Measurements from ENCODE around the gene YWHAG. TPM values are rescaled to one million over a fixed set of nuclear protein-coding genes. Genes with fewer than 3 reads are reported as not detected.
A peak's percentile ranks its signal among the peaks of the same experiment; 100 is the strongest.
"Not testable (repeated sequence)": the region's sequence is repeated elsewhere in the genome, so short reads cannot be mapped to it uniquely, and the experiment has no call there.

The YWHAG gene
- total RNA-seq: 100 to 1,000 TPM; 127 TPM

GRCh38 chr7:76358481-76359110 lies at the start of gene YWHAG:
YWHAG (minus strand) TSS chr7:76358991; CDS start chr7:76358808, 183 bp downstream.
- peaks cover 32% of the 10 kb centered on the region for H3K36me3 Mint-ChIP-seq
- intact Hi-C loops (cut with micrococcal nuclease): loop anchor here (1.0 kb wide), 6 partner anchors 15 to 310 kb away; partner anchors contain the start of gene MDH2
- ChIA-PET CTCF (interaction anchor here (0.6 to 2.1 kb wide), 6 partner anchors 10 to 192 kb away, joined by 3 to 10 read pairs (median 3); no protein-coding TSS in a partner anchor), POLR2A (interaction anchor here (0.7 to 3.8 kb wide), 6 partner anchors 11 to 55 kb away, joined by 3 to 44 read pairs (median 4); no protein-coding TSS in a partner anchor)
- no peaks in the 10 kb centered on the region for H3K27me3 Mint-ChIP-seq
- H3K4me1 Mint-ChIP-seq (ENCODE audit: low read depth): peaks cover 42% of the 10 kb centered on the region
- no peaks in the 10 kb centered on the region for H3K9me3 Mint-ChIP-seq
- peak; percentile 93 for DNase-seq
- H3K4me3 Mint-ChIP-seq: peak within 1 kb of the TSS; percentile 88
- peak within 1 kb of the TSS; percentile 97 for H3K27ac Mint-ChIP-seq

DNA sequence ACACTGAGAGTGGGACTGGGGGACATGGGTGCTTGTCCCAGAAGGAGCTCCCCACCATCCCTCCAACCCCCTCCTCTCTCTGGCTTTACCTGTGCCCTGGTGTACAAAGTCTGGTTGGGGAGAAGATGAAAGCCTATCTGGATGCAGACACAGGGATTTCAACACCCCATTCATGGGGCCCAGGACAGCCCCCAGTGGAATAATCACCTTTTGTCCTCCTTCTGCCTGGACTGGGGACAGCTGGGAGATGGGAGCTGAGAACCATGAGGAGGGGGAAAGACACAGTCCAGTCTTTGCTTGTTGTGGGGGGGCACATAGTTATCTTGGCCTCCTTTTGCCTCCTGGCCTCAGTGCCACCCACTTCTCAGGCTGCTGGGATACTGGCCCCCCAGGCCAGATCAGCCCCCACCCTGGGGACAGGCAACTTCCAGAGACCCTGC lies 49.4 kb upstream of the YWHAG start:
- Mint-ChIP-seq H3K36me3 (no peaks in the 10 kb centered on the region), H3K4me3 (no peak overlapping the region), H3K27me3 (no peaks in the 10 kb centered on the region), H3K4me1 (ENCODE audit: low read depth) (no peaks in the 10 kb centered on the region), H3K9me3 (no peaks in the 10 kb centered on the region), H3K27ac (no peak overlapping the region)
- intact Hi-C loops (cut with micrococcal nuclease): no loop called here
- CTCF ChIA-PET: interaction anchor here (1.1 kb wide), 1 partner anchor 94 kb away, joined by 4 read pairs; no protein-coding TSS in a partner anchor
- DNase-seq: no peak
- POLR2A ChIA-PET: interaction anchor here (0.5 kb wide), 1 partner anchor 1765 kb away, joined by 4 read pairs; no protein-coding TSS in a partner anchor

- Mint-ChIP-seq H3K27me3 (no peaks in the 10 kb centered on the region), H3K9me3 (no peaks in the 10 kb centered on the region), H3K4me3 (no peak overlapping the region), H3K4me1 (ENCODE audit: low read depth) (no peaks in the 10 kb centered on the region), H3K36me3 (no peaks in the 10 kb centered on the region), H3K27ac (no peak overlapping the region)
- POLR2A ChIA-PET: no interaction called here
- intact Hi-C loops (cut with micrococcal nuclease): no loop called here
- CTCF ChIA-PET: interaction anchor here (1.1 kb wide), 1 partner anchor 94 kb away, joined by 4 read pairs; no protein-coding TSS in a partner anchor
- no peak for DNase-seq
Measured at GRCh38 chr7:76407718-76408117, 48.9 kb upstream of the YWHAG start.

GRCh38 chr7:76405738-76406137 lies 46.9 kb upstream of the YWHAG start:
- ChIA-PET CTCF (no interaction called here), POLR2A (no interaction called here)
- Mint-ChIP-seq H3K36me3 (no peaks in the 10 kb centered on the region), H3K27me3 (no peaks in the 10 kb centered on the region), H3K4me1 (ENCODE audit: low read depth) (no peaks in the 10 kb centered on the region), H3K9me3 (no peaks in the 10 kb centered on the region), H3K27ac (no peak overlapping the region), H3K4me3 (no peak overlapping the region)
- intact Hi-C loops (cut with micrococcal nuclease): no loop called here
- DNase-seq: no peak

DNA sequence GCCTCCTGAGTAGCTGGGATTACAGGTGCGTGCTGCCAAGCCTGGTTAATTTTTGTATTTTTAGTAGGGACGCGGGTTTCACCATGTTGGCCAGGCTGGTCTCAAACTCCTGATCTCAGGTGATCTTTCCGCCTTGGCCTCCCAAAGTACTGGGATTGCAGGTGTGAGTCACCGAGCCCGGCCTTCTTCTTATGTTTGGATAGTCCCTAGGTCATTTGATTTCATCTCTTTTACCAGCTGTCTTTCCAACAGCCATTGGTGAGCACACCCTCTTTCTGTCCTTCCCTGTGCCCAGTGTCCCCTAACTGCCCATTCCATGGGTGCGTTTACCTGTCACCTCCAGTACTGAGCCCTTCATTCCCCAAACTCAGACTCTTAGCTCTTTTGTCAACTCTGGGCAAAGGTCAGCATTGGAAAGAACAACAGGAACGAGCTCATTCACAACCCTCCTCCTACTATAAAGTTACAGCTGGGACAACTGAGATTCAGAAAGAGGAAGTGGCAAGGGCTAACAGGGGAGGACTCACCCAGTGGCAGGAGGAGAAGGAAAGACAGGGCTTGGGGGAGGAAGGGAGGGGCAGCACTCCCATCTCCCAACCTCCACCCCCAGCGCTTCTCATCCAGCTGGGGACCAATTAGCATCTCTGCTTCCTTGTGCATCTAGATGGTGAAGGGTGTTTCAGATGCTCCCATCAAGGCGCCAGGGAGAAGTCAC lies 45.1 kb upstream of the YWHAG start:
- Mint-ChIP-seq H3K9me3 (no peaks in the 10 kb centered on the region), H3K27me3 (no peaks in the 10 kb centered on the region), H3K36me3 (no peaks in the 10 kb centered on the region), H3K4me3 (no peak overlapping the region), H3K27ac (no peak overlapping the region), H3K4me1 (ENCODE audit: low read depth) (no peaks in the 10 kb centered on the region)
- ChIA-PET POLR2A (no interaction called here), CTCF (no interaction called here)
- DNase-seq: no peak
- intact Hi-C loops (cut with micrococcal nuclease): no loop called here

DNA sequence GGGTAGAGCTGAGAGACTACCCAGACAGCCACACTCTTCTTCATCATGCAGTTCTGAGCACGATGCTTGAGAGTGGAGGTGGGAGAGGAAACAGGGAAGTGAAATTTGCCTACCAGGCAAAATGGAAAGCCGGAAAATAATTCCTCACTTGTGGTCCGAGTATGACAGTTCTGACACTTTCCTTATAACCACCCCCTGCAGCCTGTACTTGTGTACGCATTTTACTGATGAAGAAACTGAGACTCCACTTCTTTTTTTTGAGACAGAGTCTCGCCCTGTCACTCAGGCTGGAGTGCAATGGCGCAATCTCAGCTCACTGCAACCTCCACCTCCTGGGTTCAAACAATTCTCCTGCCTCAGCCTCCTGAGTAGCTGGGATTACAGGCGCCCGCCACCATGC lies 44.3 kb upstream of the YWHAG start:
- POLR2A ChIA-PET; H3K36me3 Mint-ChIP-seq; H3K27me3 Mint-ChIP-seq; H3K4me1 Mint-ChIP-seq (ENCODE audit: low read depth); DNase-seq; CTCF ChIA-PET; H3K4me3 Mint-ChIP-seq; H3K27ac Mint-ChIP-seq; H3K9me3 Mint-ChIP-seq; intact Hi-C loops (cut with micrococcal nuclease): not testable (repeated sequence)

DNA sequence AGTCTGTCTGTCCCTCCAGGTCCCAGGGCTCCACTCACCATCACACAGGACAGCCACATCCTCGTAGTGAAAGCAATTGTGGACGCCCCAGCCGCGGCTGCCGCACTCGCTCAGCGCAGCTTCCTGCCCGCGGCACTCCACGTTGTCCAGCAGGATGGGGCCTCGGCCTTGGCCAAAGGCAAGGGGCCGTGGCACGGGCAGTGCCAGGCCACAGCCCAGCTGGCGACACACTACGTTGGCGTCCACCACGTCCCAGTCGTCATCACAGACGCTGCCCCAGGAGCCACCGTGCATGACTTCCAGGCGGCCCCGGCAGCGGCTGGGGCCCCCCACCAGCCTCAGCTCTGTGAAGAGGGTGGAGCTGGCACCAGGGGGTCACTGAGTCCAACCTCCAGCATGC lies 41.5 kb upstream of the YWHAG start:
- no peak for DNase-seq
- Mint-ChIP-seq H3K27me3 (no peaks in the 10 kb centered on the region), H3K9me3 (no peaks in the 10 kb centered on the region), H3K27ac (no peak overlapping the region), H3K4me3 (no peak overlapping the region), H3K36me3 (no peaks in the 10 kb centered on the region), H3K4me1 (ENCODE audit: low read depth) (peaks cover 12% of the 10 kb centered on the region)
- CTCF ChIA-PET: no interaction called here
- intact Hi-C loops (cut with micrococcal nuclease): no loop called here
- POLR2A ChIA-PET: no interaction called here

- Mint-ChIP-seq H3K9me3 (no peaks in the 10 kb centered on the region), H3K4me3 (peak overlapping the region; percentile 74), H3K4me1 (ENCODE audit: low read depth) (peaks cover 20% of the 10 kb centered on the region), H3K27me3 (no peaks in the 10 kb centered on the region), H3K36me3 (no peaks in the 10 kb centered on the region), H3K27ac (no peak overlapping the region)
- intact Hi-C loops (cut with micrococcal nuclease): no loop called here
- ChIA-PET POLR2A (no interaction called here), CTCF (no interaction called here)
- DNase-seq: peak; percentile 92
Measured at GRCh38 chr7:76397409-76398183, 38.8 kb upstream of the YWHAG start.

- intact Hi-C loops (cut with micrococcal nuclease): no loop called here
- no peaks in the 10 kb centered on the region for H3K36me3 Mint-ChIP-seq
- no peak overlapping the region for H3K27ac Mint-ChIP-seq
- DNase-seq: no peak
- CTCF ChIA-PET: no interaction called here
- H3K9me3 Mint-ChIP-seq: no peaks in the 10 kb centered on the region
- peaks cover 23% of the 10 kb centered on the region for H3K4me1 Mint-ChIP-seq (ENCODE audit: low read depth)
- POLR2A ChIA-PET: no interaction called here
- H3K4me3 Mint-ChIP-seq: peak overlapping the region; percentile 73
- no peaks in the 10 kb centered on the region for H3K27me3 Mint-ChIP-seq
Measured at GRCh38 chr7:76396864-76397263, 38.1 kb upstream of the YWHAG start.

DNA sequence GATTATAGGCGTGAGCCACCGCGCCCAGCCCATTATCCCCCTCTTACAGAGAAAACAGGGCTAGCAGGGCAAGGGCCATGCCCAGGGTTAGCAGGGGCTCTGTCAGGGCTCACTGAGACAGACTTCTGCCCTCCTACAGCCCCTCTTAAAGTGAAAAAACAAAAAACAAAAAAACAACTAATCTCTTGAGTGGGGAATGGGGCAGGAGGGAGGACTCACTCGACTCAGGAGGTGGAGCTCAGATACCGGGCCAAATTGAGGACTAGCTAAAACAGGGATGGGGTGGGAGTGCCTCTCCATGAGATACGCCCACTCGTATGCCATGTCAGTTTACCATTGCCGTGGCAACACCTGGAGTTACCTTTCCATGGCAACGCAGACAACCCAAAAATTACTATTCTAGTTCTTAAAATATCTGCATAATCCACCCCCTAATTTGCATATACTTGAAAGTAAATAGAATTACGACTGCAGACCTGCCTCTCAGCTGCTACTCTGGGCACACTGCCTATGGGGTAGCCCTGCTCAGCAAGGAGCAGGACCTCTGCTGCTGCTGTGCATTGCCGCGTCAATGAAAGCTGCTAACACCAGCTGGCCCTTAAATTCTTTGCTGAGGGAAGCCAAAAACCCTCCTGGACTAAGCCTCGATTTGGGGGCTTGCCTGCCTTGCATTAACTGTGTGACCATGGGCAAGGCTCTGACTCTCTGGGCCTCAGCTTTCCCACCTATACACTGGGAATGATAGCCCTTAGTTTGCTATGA lies 37.4 kb upstream of the YWHAG start:
- no peak for DNase-seq
- ChIA-PET POLR2A (no interaction called here), CTCF (no interaction called here)
- no peaks in the 10 kb centered on the region for H3K27me3 Mint-ChIP-seq
- no peaks in the 10 kb centered on the region for H3K9me3 Mint-ChIP-seq
- H3K27ac Mint-ChIP-seq: no peak overlapping the region
- no peaks in the 10 kb centered on the region for H3K36me3 Mint-ChIP-seq
- H3K4me3 Mint-ChIP-seq: no peak overlapping the region
- peaks cover 23% of the 10 kb centered on the region for H3K4me1 Mint-ChIP-seq (ENCODE audit: low read depth)
- intact Hi-C loops (cut with micrococcal nuclease): no loop called here

GRCh38 chr7:76395605-76395964 lies 36.8 kb upstream of the YWHAG start:
- H3K4me1 Mint-ChIP-seq (ENCODE audit: low read depth): peaks cover 23% of the 10 kb centered on the region
- H3K9me3 Mint-ChIP-seq; H3K27me3 Mint-ChIP-seq; H3K27ac Mint-ChIP-seq; DNase-seq; intact Hi-C loops (cut with micrococcal nuclease); H3K4me3 Mint-ChIP-seq; H3K36me3 Mint-ChIP-seq; CTCF ChIA-PET; POLR2A ChIA-PET: not testable (repeated sequence)

DNA sequence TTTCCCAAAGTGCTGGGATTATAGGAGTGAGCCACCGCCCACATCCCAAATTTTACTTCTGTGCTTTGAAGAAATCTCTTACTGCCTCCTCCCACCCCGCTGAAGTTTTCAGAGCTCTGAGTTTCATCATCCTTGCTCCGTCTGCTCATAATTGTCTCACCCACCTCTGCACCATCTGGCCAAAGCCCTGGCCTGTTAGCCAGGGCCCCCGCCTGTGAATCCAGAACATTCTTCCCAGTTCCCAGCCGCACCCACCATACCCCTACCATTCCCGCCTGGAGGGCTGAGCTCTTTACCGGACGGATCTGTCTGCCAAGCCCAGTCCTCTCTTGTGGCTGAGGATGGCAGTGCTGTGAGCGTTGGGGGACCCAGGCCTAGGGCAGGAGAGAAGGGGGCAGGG lies 36.2 kb upstream of the YWHAG start:
- intact Hi-C loops (cut with micrococcal nuclease): no loop called here
- ChIA-PET POLR2A (no interaction called here), CTCF (no interaction called here)
- no peaks in the 10 kb centered on the region for H3K9me3 Mint-ChIP-seq
- H3K36me3 Mint-ChIP-seq: no peaks in the 10 kb centered on the region
- no peak overlapping the region for H3K4me3 Mint-ChIP-seq
- peaks cover 23% of the 10 kb centered on the region for H3K4me1 Mint-ChIP-seq (ENCODE audit: low read depth)
- H3K27ac Mint-ChIP-seq: no peak overlapping the region
- no peaks in the 10 kb centered on the region for H3K27me3 Mint-ChIP-seq
- no peak for DNase-seq
